GM04503 (cell line): ENCODE results near the gene BBLN.
"Not testable (repeated sequence)": the region's sequence is repeated elsewhere in the genome, so short reads cannot be mapped to it uniquely, and the experiment has no call there.

Experiments
- DNase-seq: peaks from one replicate; pipeline ENCODE4 v3.0.0-alpha.2; 2012; ENCODE audit warnings: low read depth

BBLN gene

GRCh38 chr9:128124873-128125579 is 35.0 kb upstream of the BBLN start:
- DNase-seq = no peak

DNA sequence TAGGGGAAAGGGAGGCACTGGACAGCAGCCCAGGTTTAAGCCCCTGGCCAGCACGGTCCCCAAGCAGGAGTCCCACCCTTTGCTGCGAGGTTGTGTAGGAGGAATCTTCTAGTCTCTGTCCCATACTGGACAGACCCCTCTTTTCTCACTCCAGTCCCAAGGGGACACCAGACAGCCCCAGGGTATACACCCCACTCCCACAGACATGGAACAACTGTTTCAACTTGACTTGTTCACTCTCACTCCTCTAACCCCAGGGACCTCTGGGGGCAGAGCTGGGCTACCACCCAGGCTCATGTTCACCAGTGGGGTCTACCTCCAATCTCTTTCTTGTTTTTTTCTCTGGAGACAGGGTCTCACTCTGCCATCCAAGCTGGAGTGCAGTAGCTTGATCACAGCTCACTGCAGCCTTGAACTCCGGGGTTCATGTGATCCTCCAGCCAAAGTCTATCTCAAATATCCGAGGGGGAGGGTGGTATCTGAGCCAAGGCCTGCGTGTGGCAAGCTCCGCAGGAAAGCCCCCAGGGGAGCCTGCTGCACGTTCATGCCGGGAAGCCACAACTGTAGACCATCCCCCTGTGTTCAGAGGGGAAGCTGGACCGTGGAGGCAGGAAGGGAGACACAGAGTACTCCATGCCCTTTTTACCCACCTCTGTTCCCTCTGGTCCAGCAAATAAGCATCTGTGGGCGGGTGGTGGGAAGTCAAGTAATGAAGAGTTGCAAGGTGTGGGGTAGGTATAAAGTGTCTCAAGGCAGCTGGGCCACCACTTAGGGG is 34.3 kb upstream of the BBLN start:
- DNase-seq = no peak

DNA sequence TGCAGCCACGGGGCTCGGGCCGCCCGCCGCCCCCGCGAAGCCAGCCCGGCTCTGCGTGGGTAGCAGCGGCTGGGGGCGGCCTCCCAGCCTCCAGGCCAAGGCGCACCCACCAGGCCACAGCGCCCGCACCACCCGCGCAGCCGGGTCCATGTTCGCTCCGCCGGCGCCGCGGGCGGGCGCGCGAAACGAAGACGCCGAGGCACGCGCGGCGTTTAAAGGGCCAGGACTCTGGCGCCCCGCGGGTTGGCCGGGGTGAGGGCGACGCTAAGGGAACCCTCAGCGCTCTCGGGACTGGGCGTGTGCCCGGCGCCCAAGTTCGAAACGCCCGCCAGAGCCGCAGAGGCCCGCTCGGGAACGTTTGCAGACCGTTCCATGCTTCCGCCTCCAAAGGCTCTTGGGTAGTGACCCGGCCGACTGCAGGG is 32.5 kb upstream of the BBLN start, which contains the start of gene PTGES2:
PTGES2 (minus strand) TSS at position 162 of the 422 bp plus-strand sequence; CDS start at position 150, 12 bp downstream.
- peak; percentile 51 for DNase-seq

- DNase-seq = peak; percentile 59
Observed at GRCh38 chr9:128127990-128128835, 31.9 kb upstream of the BBLN start.

DNA sequence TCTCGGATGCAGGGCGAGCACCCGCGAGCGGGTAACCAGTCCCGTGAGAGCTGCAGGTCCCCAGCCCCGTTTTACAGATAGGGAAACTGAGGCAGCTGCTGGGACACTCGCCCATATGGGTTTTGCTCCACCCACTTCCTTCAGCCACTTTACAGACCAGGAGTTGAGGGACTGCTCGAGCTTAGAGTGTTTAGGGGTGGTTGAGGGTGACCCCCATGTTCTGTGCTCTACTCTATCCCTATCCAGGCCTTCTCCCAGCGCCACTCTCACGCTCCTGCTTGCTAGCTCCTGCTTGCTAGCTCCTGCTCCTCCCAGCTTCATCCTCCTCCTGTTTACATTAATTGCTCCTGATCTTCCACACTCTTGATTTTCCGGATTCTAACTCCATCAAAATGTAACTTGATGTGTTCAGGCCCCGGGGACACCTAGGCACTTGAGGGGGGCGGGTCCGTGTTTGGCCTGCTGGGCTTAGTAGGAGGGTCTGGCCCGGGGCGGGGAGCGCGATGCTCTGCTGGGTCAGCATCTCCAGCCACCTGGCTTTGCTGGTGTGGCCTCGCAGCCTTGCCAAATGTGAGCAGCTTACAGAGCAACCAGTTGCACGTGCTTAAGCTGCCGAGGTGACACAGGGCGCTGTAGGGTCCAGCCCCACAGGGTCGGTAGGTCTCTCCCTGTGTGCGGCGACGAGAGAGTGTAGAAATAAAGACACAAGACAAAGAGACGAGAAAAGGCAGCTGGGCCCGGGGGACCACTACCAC is 31.1 kb upstream of the BBLN start:
- DNase-seq = no peak

DNA sequence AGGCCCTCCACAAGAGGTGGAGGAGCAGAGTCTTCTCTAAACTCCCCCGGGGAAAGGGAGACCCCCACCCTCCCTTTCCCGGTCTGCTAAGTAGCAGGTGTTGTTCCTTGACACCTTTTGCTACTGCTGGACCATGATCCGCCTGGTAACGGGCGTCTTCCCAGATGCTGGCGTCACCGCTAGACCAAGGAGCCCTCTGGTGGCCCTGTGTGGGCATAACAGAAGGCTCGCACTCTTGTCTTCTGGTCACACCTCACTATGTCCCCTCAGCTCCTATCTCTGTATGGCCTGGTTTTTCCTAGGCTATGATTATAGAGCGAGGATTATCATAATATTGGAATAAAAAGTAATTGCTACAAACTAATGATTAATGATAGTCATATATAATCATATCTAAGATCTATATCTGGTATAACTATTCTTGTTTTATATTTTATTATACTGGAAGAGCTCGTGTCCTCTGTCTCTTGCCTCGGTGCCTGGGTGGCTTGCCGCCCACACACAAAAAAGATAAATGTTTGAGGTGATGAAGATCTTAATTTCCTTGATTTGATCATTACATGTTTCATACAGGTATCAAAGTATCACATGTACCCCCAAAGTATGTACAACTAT is 30.0 kb upstream of the BBLN start:
- DNase-seq = not testable (repeated sequence)

GRCh38 chr9:128130651-128131050 is 29.4 kb upstream of the BBLN start:
- not testable (repeated sequence) for DNase-seq

- not testable (repeated sequence) for DNase-seq
Observed at GRCh38 chr9:128131346-128131745, 28.7 kb upstream of the BBLN start.

- not testable (repeated sequence) for DNase-seq
Observed at GRCh38 chr9:128132139-128132538, 27.9 kb upstream of the BBLN start.

GRCh38 chr9:128135561-128135960 is 24.5 kb upstream of the BBLN start:
- DNase-seq = not testable (repeated sequence)

- DNase-seq = peak; percentile 50
Observed at GRCh38 chr9:128136816-128137793, 23.0 kb upstream of the BBLN start.

GRCh38 chr9:128138001-128138400 is 22.1 kb upstream of the BBLN start:
- no peak for DNase-seq

DNA sequence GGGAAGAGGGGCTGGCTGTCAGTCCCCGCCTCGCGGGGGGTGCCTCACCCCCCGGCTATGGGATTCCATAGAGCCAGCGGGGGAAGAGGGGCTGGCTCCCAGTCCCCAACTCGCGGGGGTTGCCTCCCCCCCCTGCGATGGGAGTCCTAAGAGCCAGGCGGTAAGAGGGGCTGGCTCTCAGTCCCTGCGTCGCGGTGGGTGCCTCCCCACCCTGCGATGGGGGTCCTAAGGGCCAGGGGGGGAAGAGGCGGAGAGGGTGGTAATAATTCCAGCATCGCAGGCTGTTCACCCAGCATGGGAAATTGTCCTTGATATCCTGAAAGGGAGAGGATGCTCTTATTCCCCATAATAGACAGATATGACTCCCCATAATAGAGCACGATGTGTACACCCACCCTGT is 20.4 kb upstream of the BBLN start:
- no peak for DNase-seq

DNA sequence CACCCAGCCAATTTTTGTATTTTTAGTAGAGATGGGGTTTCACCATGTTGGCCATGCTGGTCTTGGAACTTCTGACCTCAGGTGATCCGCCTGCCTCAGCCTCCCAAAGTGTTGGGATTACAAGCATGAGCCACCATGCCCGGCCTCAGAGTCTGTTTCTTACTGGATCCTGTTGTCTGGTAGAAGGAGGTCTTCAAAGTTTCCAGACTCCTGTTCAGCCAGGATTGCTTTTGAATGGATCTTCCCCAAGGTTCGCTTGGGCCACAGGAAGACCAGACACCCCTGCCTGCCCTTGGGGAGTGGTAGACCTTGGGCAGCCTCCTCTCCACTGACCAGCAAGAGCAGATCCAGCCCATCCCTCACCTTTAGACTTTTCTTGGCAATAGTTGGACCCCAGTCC is 18.5 kb upstream of the BBLN start:
- no peak for DNase-seq

DNA sequence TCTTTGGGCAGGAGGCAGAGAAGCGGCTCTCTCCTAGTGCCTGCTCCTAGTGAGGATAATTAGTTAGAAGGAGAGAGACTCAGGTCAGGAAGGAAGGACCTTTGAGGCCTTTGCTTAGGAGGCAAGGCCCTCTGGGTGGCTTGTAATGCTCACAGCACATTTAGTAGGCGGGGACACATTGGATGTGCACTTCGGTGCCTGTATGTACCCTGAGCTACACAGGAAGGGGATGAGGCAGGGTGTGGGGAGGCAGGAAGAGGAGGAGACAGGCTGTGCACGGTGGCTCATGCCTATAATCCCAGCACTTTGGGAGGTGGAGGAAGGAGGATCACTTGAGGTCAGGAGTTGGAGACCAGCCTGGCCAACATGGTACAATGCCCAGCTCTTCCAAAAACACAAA is 18.0 kb upstream of the BBLN start:
- no peak for DNase-seq

- no peak for DNase-seq
Observed at GRCh38 chr9:128142596-128142995, 17.5 kb upstream of the BBLN start.

DNA sequence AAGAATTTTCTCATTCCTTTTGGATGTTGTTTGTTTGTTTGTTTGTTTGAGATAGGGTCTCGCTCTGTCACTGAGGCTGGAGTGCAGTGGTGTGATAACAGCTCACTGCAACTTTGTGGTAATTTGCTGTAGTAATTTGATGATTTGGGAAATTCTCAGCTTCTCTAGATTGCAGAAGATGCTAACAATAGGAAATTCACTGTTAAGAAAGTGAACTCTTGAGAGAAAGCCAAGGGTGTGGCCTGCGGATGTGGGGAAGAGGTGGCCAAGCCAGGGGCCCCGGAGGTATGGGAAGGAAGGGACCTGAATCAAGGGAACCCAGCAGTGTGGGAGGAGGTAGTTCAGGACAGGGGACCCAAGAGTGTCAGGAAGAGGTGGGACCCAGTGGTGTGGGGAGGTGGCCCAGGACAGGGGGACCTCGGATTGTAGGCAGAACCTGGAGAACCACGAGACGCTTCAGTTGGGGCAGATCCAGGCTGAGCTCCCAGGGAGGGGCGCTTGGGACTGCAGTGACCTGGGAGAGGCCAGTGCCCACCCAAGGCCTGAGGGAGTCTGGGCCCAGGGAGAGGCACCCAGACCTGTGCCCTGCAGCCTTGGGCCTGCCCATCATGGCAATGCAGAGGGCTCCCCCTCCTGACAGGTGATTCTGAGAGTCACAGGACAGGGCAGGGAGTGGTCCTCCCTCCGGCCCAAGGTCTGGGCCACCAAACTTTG is 16.4 kb upstream of the BBLN start:
- no peak for DNase-seq

GRCh38 chr9:128144239-128145181 is 15.6 kb upstream of the BBLN start:
- no peak for DNase-seq
